Measurements from ENCODE around the gene CD8B2. TPM values are rescaled to one million over a fixed set of nuclear protein-coding genes. Genes with fewer than 3 reads are reported as not detected.

The CD8B2 gene
- total RNA-seq, 1 experiment from 2014 or later = not detected

Other genes with a start within 250 kb of the CD8B2 start
- gene RGPD3, start 19.0 kb upstream of the CD8B2 start, total RNA-seq (2021; ENCODE audit: unreplicated experiment) = 0.31 TPM

Data from Panc1 (cell line).